Keratinocyte (primary cell): Measurements from ENCODE around the gene PAX2. TPM values are rescaled to one million over a fixed set of nuclear protein-coding genes. Genes with fewer than 3 reads are reported as not detected.

ENCODE experiments used
- DNase-seq: peaks from one replicate; pipeline ENCODE4 v3.0.0-alpha.2; 2011; ENCODE audit warnings: low read depth, missing footprints, low spot score
- FAIRE-seq: peaks from 2 replicates; lab custom pipeline; 2011; peaks lifted over from hg19 to GRCh38; lab: Jason Lieb, UNC
- H2AFZ ChIP-seq: 2 replicates; pipeline ENCODE4 v1.6.0; 2012; ENCODE audit warnings: low read length, control low read depth, inconsistent platforms; ENCODE audit not compliant: control insufficient read depth
- H3K27ac ChIP-seq: 2 replicates; pipeline ENCODE4 v1.5.1; 2011; ENCODE audit warnings: low read length; ENCODE audit not compliant: control insufficient read depth, insufficient read depth
- H3K27me3 ChIP-seq: 3 replicates; pipeline ENCODE4 v1.6.0; 2011; ENCODE audit warnings: low read length; ENCODE audit not compliant: control insufficient read depth, insufficient read depth; ENCODE audit errors: extremely low read depth
- H3K36me3 ChIP-seq, 2 experiments: 2 replicates in 1 of 2; 3 replicates in 1 of 2; pipeline ENCODE4 v1.5.1; 2011; ENCODE audit warnings: low read length in 2 of 2, mild to moderate bottlenecking in 1 of 2; ENCODE audit not compliant: control insufficient read depth in 2 of 2, insufficient read depth in 2 of 2; ENCODE audit errors: extremely low read depth in 1 of 2
- H3K4me1 ChIP-seq: 3 replicates; pipeline ENCODE4 v1.5.1; 2011; ENCODE audit warnings: low read length; ENCODE audit not compliant: control insufficient read depth, insufficient read depth; ENCODE audit errors: extremely low read depth
- H3K4me2 ChIP-seq: 3 replicates; pipeline ENCODE4 v1.6.0; 2011; ENCODE audit warnings: low read depth, low read length; ENCODE audit not compliant: control insufficient read depth, insufficient read depth; ENCODE audit errors: extremely low read depth
- H3K4me3 ChIP-seq, 3 experiments: fragments of 200-600 bp in 1 of 3; sonication (generic) in 1 of 3; 2 replicates in 2 of 3; 3 replicates in 1 of 3; pipeline ENCODE4 v1.5.1; 2011 to 2016; ENCODE audit warnings: low read length in 3 of 3, mild to moderate bottlenecking in 3 of 3, control low read depth in 2 of 3, inconsistent platforms in 1 of 3, low read depth in 1 of 3, mixed read lengths in 1 of 3, mixed run types in 1 of 3, moderate library complexity in 1 of 3; ENCODE audit not compliant: control insufficient read depth in 2 of 3, insufficient read depth in 2 of 3; ENCODE audit errors: extremely low read depth in 1 of 3
- H3K79me2 ChIP-seq: 2 replicates; pipeline ENCODE4 v1.6.0; 2012; ENCODE audit warnings: low read length; ENCODE audit not compliant: control insufficient read depth, insufficient read depth
- H3K9ac ChIP-seq: 3 replicates; pipeline ENCODE4 v1.6.0; 2011; ENCODE audit warnings: low read length; ENCODE audit not compliant: control insufficient read depth, insufficient read depth; ENCODE audit errors: extremely low read depth
- H3K9me1 ChIP-seq: 3 replicates; pipeline ENCODE4 v1.6.0; 2011; ENCODE audit warnings: low read length; ENCODE audit not compliant: control insufficient read depth, insufficient read depth; ENCODE audit errors: extremely low read depth
- H3K9me3 ChIP-seq: 2 replicates; pipeline ENCODE4 v1.5.1; 2012; ENCODE audit warnings: low read depth, low read length; ENCODE audit not compliant: control insufficient read depth
- H4K20me1 ChIP-seq: 3 replicates; pipeline ENCODE4 v1.6.0; 2011; ENCODE audit warnings: low read length; ENCODE audit not compliant: control insufficient read depth, insufficient read depth; ENCODE audit errors: extremely low read depth
- CTCF ChIP-seq, 3 experiments: IDR thresholded peaks in 1 of 3; conservative IDR thresholded peaks in 1 of 3; optimal IDR thresholded peaks in 1 of 3; 2 replicates in 2 of 3; 3 replicates in 1 of 3; pipeline versions ENCODE3 to v1.5.1; 2011; ENCODE audit warnings: low read length in 3 of 3, mild to moderate bottlenecking in 3 of 3, moderate library complexity in 2 of 3, control low read depth in 1 of 3, inconsistent platforms in 1 of 3; ENCODE audit not compliant: insufficient read depth in 2 of 3; ENCODE audit errors: extremely low read depth in 1 of 3
- EZH2 ChIP-seq: IDR thresholded peaks from one replicate; pipeline ENCODE4 v1.6.1; 2012; ENCODE audit warnings: inconsistent platforms, mild to moderate bottlenecking, low read length, moderate library complexity
- dilution Hi-C: fragments of 300-500 bp; cut with MboI; formaldehyde crosslinking; loops from one replicate; pipeline ENCODE4 v1.7.0; 2020; ENCODE audit warnings: low sequenced_read_pairs; ENCODE audit not compliant: extremely low pct_ligation_motif_present
- polyA plus RNA-seq, 5 experiments: library from polyadenylated mRNA; depleted of rRNA in 3 of 5; stranded (reverse) in 3 of 5; stranded (forward) in 1 of 5; unstranded in 1 of 5; fragments of >200 nt; gene quantifications; 1 replicate in 1 of 5; 2 replicates in 3 of 5; 3 replicates in 1 of 5; pipeline versions ENCODE4 v1.2.1 to v1.2.3, GENCODE V29; 2011 to 2012; ENCODE audit warnings: missing spikeins in 2 of 5, low read depth in 1 of 5, low replicate concordance in 1 of 5

Gene PAX2
- polyA plus RNA-seq, 1 donor (not counting 4 experiments of a cell fraction or from before 2014, with no cell fraction given) = not detected

DNA sequence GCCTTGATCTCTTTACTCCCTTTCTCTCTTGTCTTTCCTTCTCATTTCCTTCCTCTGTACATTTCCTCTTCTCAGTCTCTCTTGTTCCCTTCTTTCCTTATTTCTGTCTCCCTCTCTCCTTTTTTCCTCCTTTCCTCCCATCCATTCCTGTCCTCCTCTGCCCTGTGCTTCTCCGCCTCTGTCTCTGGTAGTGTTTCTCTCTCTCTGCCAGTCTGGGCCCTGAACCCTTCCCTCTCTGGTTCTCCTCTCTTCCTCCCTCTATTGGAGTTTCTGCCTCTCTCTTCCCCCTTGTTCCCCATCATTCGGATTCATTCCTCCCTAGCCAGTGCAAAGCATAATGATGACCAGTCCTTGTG lies 13.2 kb upstream of the PAX2 start:
- TF ChIP-seq EZH2 = no peak
- TF ChIP-seq CTCF (optimal IDR thresholded peaks at IDR 0.05 in 1 of 3, IDR thresholded peaks at IDR 0.05 in 1 of 3, conservative IDR thresholded peaks at IDR 0.05 in 1 of 3; ENCODE audit: extremely low read depth in 1 of 3, insufficient read depth in 2 of 3, low read length in 3 of 3) = no peak
- Histone ChIP-seq H3K4me2 (no peak overlapping the region), H2AFZ (no peak overlapping the region), H3K27me3 (peaks cover 85% of the 10 kb centered on the region), H3K36me3 (no peaks in the 10 kb centered on the region), H3K79me2 (no peaks in the 10 kb centered on the region), H3K4me3 (no peak overlapping the region), H3K9ac (no peak overlapping the region), H3K27ac (no peak overlapping the region), H3K9me3 (no peaks in the 10 kb centered on the region), H4K20me1 (peaks cover 3% of the 10 kb centered on the region), H3K9me1 (no peaks in the 10 kb centered on the region), H3K4me1 (peaks cover 10% of the 10 kb centered on the region)
- no peak for DNase-seq
- FAIRE-seq = no peak
- dilution Hi-C loops = no loop called here

- Histone ChIP-seq H3K4me2 (no peak overlapping the region), H3K9ac (no peak overlapping the region), H3K27me3 (peaks cover 86% of the 10 kb centered on the region), H3K4me1 (peaks cover 12% of the 10 kb centered on the region), H2AFZ (no peak overlapping the region), H4K20me1 (peaks cover 3% of the 10 kb centered on the region), H3K4me3 (no peak overlapping the region), H3K79me2 (no peaks in the 10 kb centered on the region), H3K9me3 (no peaks in the 10 kb centered on the region), H3K27ac (no peak overlapping the region), H3K9me1 (no peaks in the 10 kb centered on the region), H3K36me3 (no peaks in the 10 kb centered on the region)
- TF ChIP-seq EZH2 (no peak), CTCF (optimal IDR thresholded peaks at IDR 0.05 in 1 of 3, IDR thresholded peaks at IDR 0.05 in 1 of 3, conservative IDR thresholded peaks at IDR 0.05 in 1 of 3; ENCODE audit: extremely low read depth in 1 of 3, insufficient read depth in 2 of 3, low read length in 3 of 3) (no peak)
- dilution Hi-C loops = no loop called here
- no peak for FAIRE-seq
- no peak for DNase-seq
These were observed 12.1 kb upstream of the PAX2 start for GRCh38 chr10:100733329-100733728.
